Measurements from ENCODE around the gene S100A3.
A peak's percentile ranks its signal among the peaks of the same experiment; 100 is the strongest.

Gene S100A3

DNA sequence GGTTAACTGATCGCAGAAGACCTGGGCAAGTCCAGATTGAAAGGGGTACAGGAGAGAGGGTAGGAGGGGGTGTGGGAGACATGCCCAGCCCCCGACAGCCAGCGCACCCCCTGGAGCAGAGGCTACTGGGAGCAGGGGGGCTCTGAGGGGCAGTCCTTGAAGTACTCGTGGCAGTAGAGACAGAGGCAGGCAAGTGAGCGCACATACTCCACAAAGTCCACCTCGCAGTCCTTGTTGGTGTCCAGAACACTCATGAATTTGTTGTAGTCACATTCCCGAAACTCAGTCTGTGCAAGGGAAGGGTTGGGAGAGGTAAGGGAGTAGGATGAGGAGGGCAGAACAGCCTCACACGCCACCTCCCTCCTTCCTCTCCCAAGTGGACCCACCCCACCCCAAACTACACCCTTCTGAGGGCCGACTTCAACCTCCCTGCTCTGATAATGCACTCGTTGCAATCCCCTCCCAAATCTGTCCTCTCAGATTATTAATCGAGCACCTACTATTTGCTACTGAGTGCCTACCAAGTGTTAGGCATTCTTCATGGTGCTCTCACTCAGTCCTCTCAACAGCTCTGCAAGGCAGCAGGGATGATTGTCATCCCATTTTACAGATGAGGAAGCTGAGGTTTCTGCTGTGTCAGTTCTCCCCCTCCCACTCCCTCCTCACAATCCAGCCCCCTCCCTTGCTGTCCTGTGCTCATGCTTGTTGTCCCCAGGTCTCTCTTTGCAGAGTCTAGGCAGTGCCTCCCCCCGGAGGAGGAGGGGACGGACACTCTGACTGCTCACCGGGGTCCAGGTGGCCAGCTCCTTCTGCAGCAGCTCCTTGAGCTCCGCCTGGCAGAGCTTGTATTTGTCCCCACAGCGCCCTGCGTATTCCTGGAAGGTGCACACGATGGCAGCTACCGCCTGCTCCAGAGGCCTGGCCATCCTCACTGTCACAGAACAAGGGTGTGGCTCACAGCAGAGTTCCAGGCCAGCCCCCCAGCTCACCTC lies 1.2 kb downstream of the S100A3 start:
- DNase-seq: no peak

DNA sequence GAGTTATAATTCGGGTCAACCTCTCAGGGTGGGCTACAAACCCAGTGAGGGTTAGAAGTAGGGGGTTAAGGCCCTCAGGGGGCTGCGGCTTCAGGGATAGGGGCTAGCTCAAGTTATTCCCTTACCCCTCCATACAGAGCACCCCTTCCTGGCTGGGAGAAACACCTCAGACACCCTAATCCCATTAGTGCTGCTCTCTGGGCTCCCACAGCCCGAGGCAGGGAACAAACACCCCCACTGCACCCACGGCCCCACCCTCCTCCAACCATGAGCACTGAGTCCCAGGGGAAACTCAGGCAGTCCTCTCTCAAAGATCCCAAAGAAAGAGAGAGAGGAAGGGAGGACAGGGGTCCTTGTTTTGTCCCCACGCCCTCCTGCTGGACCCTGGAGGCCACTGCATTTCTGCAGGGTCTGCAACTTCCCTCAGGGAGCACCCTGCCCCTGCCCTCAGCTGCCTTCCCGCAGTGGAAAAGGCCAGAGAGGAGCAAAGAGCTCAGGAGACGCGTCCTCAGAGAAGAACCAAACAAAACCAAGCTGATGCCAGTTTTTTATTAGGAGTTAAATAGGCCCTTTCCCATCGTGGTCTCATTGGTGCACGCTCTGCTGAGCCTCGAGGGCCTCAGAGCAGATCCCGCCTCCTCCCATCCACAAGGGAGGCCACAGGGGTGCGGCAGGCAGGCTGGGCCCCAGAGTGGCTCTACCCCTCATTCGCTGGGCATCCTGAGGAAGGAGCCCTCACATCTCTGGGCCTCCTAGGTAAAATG lies 2.1 kb downstream of the S100A3 start:
- DNase-seq: no peak

DNA sequence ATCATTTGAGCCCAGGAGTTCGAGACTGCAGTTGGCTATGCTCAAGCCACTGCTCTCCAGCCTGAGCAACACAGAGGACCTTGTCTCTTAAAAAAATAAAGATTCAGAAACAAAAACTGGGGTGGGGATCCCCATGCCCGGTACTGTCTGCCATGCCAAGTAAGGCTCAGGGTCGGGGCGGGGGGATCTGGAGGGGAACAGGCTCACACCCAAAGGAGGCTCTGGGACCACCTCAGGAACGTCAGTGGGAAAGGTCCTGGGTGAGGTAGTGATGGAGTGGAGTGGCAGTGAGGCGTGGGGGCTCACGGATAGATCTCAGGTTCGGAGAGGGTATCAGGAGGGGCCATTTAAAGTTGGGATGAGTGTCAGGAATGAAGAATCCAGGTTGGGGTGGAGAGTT lies 2.7 kb downstream of the S100A3 start:
- DNase-seq: no peak

DNA sequence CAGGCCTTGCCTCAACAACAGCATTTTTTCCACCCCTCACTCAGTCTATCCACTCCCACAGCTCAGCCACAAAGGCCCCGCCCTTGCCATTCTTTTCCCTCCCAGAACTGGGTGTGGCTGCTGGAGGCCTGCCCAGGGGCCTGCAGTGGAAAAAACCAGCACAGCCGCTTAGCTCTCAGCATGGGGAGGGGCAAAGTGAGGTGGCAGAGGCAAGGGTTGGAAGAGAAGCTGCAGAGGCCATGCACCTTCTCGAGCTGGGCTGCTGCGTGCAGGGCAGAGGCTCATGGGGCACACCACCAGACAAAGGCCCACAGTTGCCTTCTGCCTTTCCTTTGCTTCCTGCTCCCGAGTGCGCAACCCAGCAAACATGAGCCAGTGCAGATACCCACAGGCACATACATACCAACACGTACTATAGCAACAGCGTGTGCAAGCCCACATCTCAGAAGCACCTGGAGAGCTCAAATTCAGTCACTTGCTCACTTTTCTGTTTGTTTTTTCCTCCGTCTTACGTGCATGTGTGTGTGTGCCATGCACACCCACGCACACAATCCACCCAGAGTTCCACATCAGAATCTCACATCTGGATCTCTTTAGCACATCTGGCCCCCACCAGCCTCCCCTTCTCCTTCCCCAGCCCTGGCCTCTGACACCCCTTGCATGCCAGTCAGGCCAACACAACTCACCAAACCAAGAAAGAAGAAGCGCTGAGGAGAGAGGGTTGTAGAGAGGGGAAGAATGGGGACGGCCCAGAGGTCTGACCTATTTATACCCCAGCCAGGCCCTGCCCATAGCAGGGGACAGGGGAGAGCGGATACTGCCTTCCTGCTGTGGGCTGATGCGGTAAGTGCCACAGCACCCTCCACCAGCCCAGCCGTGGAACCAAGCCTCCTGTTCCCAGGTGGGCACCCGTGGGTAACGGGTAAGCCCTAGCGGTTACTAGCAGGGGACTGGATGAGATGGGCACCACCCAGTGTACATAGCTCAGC lies 3.7 kb downstream of the S100A3 start, which contains the start of gene S100A4:
TSS of gene S100A4 (minus strand) at position 740 of the 989 bp plus-strand sequence. CDS start 1,012 bp downstream, outside the sequence.
- peak; percentile 86 for DNase-seq

DNA sequence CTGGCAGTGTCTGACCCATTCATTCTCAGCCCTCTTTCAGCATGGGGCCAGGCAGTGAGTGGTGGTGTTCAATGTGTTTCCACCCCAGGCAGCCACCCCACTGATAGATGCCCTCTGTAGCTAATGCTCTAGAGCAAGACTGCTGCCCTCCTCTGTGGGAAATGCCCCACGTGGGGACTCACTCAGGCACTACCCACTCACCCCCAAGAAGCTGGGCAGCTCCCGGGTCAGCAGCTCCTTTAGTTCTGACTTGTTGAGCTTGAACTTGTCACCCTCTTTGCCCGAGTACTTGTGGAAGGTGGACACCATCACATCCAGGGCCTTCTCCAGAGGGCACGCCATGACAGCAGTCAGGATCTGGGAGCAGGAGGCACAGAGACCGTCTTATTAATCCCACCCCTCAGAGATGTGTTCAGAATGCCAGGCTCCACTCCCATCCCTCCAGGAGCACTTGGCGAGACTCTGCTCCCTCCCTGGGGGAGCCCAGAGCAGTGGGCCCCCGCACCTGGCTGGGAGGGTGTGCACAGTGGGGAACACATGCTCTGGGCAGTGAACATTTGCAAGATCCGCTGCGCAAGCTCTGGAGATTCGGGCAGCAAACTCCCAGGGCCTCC lies 4.5 kb downstream of the S100A3 start:
- no peak for DNase-seq

DNA sequence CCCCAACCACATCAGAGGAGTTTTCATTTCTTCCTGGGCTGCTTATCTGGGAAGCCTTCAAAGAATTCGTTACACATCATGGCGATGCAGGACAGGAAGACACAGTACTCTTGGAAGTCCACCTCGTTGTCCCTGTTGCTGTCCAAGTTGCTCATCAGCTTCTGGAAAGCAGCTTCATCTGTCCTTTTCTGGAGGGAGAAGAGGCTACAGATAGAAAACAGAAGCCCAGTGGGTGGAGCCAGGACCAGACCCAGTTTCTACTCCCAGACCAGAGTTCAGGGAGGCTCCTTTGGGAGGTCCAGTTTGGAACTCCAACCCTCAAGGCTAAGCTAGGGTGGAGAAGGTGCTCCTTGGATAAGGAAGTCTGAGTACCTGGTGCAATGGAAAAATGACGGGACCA lies 5.3 kb downstream of the S100A3 start:
- no peak for DNase-seq

DNA sequence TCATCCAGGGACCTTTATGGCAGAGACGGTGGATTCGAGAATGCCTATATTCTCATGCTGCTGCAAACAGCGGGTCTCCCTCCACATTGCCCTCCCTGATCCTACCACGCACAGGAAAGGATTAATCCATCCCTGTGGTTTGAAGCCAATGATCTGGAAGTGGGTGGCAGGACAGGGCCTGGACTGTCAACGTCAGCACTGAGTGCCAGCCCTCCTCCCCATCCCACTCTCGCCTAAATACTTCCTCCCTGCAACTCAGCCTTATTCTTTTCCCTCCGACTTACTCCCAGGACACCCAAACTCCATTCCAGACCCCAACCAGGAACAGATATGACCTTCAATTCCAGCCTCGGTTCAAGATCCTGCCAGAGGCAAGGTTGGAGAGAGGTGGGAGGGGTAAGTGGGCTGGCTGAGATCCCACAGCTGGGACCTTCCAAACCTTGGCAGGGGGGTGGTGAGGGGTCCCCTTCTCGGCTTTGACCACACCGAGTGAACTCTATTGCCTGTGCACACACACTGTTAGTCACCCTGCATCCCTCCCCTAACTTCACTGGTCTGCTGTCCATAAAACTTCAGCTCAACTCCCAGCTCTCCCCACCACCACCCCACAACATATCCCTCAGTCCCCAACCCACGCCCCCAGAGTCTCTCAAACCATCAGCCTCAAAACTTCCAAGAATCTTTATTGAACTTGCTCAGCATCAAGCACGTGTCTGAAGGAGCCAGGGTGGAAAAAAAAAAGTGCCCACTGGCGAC lies 5.9 kb downstream of the S100A3 start:
- DNase-seq: no peak

DNA sequence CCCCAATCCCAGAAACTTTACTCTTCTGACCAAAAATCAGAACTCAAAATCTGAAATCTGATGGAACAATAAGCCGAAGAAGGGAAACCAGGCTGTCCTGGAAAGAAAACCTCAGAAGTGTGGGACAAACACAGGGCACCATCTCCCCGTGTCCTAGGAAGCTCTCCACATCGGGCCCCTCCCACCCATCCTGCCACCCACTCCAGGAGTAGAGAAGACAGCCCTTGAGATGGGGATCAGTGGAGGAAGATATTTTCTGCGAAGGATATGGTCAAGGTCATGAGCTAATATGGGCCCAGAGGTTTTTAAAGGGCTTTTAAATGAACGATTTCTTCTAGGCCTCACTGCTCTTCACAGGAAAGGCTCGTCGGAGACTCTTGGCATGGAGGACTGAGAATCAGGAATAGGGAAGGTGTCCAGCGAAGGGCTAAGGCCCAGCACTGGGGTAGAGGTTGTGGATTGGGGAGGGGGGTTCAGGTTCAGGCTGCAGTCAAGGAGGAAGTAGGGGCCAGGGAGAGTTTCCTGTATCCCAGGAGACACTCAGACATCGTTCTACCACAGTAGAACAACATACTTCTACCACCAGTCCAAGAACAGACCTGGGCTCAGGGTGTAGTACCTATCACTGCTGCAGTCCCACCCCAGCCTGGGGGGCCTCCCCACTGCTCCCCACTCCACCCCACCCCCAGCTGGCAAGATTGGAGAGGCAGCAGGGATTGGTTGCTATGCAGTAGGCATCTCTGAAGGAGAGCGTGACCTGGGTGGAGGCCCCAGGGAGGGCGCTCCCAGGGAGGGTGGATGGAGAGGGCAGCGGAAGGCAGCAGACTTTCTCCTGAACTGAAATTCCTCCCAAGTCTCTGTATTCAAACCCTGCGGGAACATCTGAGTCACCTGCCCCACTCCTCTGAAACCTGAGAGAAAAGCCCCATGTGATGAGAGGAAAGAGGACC lies 7.1 kb downstream of the S100A3 start:
- no peak for DNase-seq

DNA sequence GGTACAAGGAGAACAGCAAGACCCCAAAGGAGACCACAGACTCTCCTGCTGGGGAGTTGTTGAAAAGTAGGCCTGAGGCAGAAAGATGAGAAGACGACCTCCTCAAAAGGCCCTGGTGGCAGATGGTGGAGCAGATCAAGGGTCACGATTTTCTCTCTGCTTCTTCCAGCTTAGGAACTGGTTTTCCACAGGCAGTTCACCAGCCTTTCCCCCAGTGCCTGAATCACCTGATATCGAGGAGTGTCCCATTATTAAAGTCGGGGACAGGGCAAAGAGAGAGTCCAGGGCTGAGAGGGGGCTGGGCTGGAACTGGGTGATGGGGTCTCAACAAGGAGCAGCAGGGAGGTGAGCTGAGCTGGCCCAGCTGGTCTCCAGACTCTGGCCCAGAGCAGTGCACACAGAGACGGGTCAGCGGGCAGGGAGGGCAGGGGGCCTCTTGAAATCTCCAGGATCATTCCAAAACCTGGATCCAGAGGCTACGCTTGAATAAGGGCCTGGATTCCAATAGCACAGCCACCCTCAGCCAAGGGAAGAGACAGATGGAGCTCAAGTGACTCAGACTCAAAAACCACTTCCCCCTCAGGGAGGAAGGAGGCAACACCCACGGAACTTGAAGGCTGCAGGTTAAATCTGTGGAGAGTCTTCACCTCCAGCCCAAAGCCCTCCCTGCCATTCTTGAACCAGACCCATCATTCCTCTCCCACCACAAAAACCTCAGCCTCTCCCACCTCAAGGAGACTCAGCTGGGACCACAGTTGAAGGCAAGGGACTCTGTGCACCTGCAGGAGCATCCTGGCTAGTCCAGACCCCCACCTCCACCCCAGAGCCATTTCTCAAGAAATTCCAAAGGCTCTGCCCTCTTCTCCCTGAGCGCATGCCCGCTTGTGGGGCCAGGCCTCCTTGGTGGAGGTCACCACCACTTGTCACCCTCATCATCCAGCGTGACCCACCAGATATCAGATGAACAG lies 8.4 kb downstream of the S100A3 start, which contains the start of gene S100A5:
TSS of gene S100A5 (minus strand) at position 541 of the 968 bp plus-strand sequence. CDS start 743 bp downstream, outside the sequence.
- DNase-seq: no peak

DNA sequence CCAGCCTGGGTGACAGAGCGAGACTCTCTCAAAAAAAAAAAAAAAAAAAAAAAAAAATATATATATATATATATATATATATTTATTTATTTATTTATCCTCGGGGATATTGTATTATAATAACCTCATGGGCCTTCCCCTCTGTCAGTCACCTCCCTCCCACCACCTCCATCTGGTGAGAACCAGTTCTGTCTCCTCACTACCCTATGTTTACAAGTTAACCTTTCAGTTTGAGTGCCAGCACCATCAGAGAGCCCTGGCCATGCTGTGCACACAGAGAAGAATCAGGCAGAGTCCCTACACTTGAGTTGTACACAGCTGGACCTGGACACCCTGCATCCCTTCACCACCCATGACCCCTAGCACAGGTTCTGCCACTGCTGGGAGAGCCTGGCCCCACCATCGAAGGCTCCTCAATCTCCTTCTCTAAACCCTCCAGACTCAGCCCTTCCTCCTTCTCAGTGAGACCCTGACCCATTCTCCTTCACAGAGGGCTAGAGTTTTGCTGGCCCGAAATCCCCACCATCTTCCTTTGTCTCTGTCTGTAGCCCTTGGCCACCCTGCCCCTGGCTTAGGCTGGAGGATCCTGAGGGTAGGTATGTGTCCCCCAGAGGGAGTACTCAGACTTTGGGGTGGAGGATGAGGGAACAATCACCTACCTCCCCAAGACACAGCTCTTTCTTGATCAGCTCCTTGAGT lies 9.5 kb downstream of the S100A3 start:
- no peak for DNase-seq

DNA sequence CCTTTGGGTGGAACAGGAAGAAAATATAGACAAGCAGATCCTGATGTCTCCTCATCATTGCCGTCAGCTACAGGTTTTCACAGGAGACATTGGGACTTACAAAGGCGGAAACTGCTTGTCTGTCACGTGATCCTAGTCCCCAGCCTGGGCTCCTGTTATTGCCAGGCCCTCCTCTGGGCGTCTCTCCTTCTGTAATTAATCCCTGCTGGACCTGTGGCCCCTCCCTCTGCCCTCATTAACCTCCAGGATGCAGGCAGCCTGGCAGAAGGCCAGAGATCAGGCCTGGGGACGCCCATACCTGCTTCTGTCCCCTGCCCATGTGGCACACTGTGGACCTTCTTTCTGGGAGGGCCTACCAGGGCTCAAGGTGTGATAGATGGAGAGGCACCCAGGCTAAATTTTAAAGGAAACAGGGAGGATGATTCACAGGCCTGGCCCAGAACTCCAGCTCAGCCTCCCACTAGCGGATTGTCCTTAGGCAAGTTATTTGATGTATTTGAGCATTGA lies 10.7 kb downstream of the S100A3 start:
- no peak for DNase-seq

DNA sequence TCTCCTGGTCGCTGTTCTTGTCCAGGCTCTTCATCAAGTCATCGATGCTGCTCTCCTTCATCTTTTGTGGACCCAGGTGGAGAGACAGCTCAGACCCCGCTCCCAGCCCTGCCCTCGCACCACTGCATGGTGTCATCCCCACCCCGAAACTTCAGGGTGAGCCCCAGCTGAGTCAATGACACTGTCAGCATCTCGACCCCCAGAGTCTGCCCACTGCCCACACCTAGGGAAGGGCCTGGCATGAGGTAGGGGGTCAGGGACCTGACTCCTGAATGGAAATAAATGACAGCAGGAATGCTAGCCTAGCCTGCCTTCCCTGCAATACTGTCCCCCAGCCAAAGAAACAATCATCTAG lies 11.7 kb downstream of the S100A3 start:
- no peak for DNase-seq

DNA sequence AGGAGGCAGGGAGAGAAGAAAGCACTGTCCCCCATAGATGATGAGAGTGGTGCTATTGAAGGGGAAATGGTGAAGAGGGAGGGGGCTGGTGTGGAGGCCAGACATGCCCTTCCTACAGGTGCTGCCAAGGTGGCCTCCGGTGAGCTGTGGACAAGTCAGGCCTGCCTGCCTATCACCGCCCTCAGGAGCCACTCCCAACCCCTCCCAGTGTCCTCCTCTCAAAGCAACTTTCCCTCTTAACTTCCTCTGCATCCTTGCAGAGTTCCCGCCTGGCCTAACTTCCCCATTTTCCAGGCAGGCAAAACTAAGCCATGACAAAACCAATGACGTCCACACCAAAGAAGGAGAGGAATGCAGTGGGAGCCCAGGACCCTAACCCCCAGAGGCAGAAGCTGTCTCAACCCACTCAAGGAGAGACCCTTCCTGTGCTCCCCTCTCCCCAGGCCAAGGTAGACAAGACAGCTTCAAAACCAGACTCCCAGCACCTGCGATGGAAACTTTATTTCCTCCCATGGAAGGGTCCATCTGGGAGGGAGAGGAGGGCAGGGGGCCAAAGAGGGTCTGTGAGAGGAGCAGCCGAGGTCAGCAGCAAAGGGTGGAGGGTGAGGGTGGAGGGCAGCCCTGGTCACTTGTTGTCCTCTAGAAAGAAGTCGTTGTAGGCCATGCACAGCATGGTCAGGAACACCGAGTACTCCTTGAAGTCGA lies 12.2 kb downstream of the S100A3 start:
- no peak for DNase-seq

DNA sequence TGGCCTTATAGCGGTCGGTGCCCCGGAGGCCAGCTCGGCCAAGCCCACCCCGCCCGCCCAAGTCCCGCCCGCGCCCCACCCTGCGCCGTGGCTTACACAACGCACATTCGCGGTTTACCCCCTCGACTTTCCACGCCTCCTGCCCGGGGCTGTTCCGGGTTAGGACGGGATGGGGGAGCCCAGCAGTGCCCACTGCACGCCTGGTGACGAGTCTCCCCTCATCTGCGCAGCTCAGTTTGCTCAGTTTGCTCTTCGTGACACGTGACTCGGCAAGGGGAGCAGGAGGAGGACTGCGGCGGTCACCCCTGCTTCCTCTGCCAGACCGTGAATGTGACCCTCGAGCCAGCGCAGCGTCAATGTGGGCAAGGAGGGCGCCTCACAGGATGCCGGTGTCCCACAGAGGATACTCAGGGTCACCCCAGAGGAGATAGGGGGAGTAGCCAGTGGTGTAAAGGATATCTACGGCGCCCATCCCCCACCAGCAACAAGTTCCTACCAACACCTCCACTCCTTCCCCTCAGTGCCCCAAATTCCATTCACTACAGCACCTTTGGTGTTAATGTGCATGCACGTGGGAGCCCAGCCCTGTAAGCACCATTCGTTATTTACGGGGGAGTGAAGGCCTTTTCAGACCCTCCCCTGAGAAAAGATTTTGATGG lies 12.9 kb downstream of the S100A3 start:
- DNase-seq: peak; percentile 72

DNA sequence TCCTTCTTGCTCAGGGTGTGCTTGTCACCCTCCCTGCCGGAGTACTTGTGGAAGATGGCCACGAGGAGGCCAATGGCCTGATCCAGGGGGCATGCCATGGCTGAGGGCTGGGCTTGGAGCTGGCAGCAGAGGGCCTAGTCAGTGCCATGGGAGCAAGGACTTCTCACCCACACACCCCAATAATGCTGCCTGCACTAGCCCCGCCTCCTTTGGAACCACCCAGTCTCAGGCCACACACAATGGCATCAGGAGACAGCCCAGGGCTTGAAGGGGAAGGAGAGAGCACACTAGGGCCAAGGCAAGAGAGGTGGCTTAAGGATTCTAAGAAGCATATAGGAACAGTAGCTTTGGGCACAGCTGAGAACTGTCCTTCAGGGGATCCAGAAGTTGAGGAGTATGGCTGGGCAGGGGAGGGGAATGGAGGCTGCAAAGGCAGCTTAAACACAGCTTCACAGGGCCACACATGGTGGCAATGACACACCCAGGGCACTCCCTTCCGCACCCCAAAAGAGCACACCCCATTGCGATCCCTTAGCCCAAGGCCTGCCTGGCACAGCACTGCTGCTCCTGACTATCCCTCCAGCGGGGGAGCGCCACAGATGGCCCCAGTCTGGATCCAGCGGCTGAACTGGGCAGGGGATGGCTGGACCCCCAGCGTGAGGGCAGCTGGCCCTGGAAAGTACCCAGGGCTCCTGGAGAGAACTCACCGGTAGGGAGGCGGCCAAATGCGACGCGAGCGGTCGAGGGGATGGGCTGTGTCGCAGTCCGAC lies 13.6 kb downstream of the S100A3 start, which contains the start of gene S100A6:
TSS of gene S100A6 (minus strand) at position 750 of the 770 bp plus-strand sequence. CDS start at position 98, 652 bp downstream.
- DNase-seq: no peak

DNA sequence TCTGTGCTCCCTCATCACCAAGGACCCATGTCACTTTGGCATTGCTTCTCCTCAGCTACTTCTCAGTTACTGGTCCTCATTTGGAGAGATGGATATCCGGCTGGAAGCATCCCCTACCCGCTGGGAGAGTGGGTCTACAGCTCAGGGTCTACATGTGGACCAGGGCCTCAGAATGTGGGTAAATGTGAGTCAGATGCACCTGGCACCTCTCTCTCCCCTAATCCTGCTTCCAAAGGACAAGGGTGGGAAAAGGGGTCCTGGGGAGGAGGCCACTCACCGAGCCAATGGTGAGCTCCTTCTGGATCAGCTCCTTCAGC lies 14.2 kb downstream of the S100A3 start:
- no peak for DNase-seq

Measured in stimulated activated CD4-positive, alpha-beta T cell treated with anti-CD3 and anti-CD28 coated beads, Interleukin-12 subunit alpha, Interleukin-12 subunit beta, amount 100 ng/mL, for 4 hours (primary cell).